Natural killer cell treated with Interleukin-12 subunit alpha and Interleukin-12 subunit beta and Interleukin-15 and Interleukin-18, amount 100 ng/mL, for 72 hours (primary cell): ENCODE results near the gene CLEC12A. TPM values are rescaled to one million over a fixed set of nuclear protein-coding genes. Genes with fewer than 3 reads are reported as not detected.

Experiments used
- ATAC-seq, 2 donors: fragments of 150-1000 bp; cut with Tn5 transposase in 1 of 2; sonication (Bioruptor Pico), chemical (Tn5 transposase) in 1 of 2; 2 replicates each; pipeline ENCODE4 v1.10.0; 2021
- DNase-seq: peaks from one replicate; pipeline ENCODE4 v3.0.0; 2022; ENCODE audit warnings: low spot score
- H3K27ac Mint-ChIP-seq, 2 donors: 1 replicate in 1 of 2; 2 replicates in 1 of 2; pipeline ENCODE4 v1.8.0; 2022; ENCODE audit warnings: mixed read lengths in 2 of 2, mild to moderate bottlenecking in 1 of 2, moderate library complexity in 1 of 2
- H3K27me3 Mint-ChIP-seq, 2 donors: 1 replicate in 1 of 2; 2 replicates in 1 of 2; pipeline ENCODE4 v1.8.0; 2022; ENCODE audit warnings: mixed read lengths in 2 of 2
- H3K36me3 Mint-ChIP-seq: one replicate; pipeline ENCODE4 v1.8.0; 2022; ENCODE audit warnings: mixed read lengths
- H3K4me1 Mint-ChIP-seq, 2 donors: 1 replicate in 1 of 2; 2 replicates in 1 of 2; pipeline ENCODE4 v1.8.0; 2022; ENCODE audit warnings: low read depth in 2 of 2, mixed read lengths in 2 of 2, mild to moderate bottlenecking in 1 of 2
- H3K4me3 Mint-ChIP-seq: one replicate; pipeline ENCODE4 v1.8.0; 2022; ENCODE audit warnings: mixed read lengths
- H3K9me3 Mint-ChIP-seq: 2 replicates; pipeline ENCODE4 v1.8.0; 2022; ENCODE audit warnings: mixed read lengths
- total RNA-seq, 2 donors: library from RNA; stranded (reverse); gene quantifications; one replicate each; pipeline ENCODE4 v1.2.3, GENCODE V29; 2022

CLEC12A gene
- total RNA-seq: 1 to 10 TPM; 2.0 to 4.8 TPM

DNA sequence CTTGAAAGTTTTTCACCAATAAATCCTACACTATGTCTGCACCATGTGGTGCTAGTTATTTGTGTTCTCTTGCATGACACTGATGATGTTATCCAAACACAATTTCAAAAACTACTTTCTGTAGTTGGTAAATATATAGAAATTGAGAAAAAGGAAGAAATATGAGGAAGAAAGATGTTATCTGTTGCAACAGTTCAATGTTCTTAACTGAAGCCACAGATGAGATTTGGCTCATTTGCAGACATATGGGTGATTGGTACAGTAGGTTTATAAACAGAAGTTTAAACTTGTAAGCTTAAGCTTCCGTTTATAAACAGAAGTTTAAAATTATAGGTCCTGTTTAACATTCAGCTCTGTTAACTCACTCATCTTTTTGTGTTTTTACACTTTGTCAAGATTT lies at the start of gene CLEC12A:
Gene CLEC12A, plus strand, starts transcription at position 229 of the 400 bp plus-strand sequence. CDS start 188 bp downstream, outside the sequence.
- Mint-ChIP-seq H3K4me1 (no peaks in the 10 kb centered on the region), H3K27ac (no peak within 1 kb of the TSS), H3K36me3 (peaks cover 15% of the 10 kb centered on the region), H3K9me3 (no peaks in the 10 kb centered on the region), H3K4me3 (no peak within 1 kb of the TSS), H3K27me3 (peaks cover 4 to 6% of the 10 kb centered on the region in 2 donors)
- ATAC-seq: no peak
- DNase-seq: no peak

DNA sequence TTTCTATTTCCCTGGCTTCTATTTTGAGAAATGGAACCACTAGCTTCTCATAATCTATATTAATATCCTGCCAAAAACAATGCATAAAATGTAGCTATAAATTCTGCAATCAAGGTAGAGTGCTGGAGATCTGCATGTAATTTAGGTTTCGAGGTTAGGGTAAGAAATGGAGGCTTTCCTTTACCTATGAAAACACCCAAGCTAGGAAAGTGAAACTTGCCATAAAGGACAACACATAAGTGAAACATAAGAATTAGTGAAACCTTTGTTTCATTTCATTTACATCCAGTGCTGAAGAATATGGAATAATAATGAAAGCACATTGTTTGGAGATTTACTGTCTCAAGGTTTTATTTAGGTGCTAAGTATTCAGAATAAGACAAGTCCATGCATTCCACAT lies 48.8 kb upstream of the CLEC12A start:
- Mint-ChIP-seq H3K4me3 (no peak overlapping the region), H3K4me1 (peaks cover 11 to 17% of the 10 kb centered on the region in 2 donors), H3K36me3 (peaks cover 5% of the 10 kb centered on the region), H3K9me3 (no peaks in the 10 kb centered on the region), H3K27me3 (peaks cover 0 to under 1% of the 10 kb centered on the region in 2 donors), H3K27ac (no peak overlapping the region)
- no peak for DNase-seq
- no peak for ATAC-seq

DNA sequence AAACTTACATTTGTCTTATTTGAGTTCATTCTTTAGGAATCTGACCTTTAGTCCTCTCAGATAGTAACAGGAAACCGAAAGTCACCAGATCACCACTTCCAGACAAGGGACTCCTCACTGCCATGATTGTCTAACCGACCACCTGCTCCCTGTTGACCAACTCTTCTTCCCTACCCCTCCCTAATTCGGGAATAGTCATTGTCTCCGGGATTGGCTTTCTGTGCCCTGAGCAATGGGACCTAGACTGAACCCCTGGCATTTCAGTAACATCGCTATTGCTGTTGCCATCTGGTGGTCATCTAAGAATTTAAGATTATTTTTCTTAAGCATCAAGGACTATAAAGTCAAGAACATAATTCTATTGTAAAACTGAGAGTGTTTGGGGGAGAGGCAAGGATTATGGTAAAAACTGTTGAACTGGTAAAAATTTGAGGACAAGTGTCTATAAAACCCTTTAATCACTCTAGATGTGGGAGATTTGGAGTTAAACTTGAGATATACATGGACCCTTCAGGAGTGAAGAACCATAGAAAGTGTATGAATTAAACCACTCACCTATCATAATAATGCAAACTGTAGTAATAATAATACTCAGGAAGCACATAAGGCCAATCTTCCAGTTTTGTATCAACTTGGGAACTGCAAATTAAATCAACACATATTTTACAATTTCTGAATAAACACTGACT lies 45.4 kb upstream of the CLEC12A start:
- DNase-seq (no peak), ATAC-seq (peak; percentile 54 to 65)
- H3K36me3 Mint-ChIP-seq: no peaks in the 10 kb centered on the region
- H3K4me1 Mint-ChIP-seq: peaks cover 7 to 17% of the 10 kb centered on the region in 2 donors
- peak overlapping the region; percentile 40 to 84 for H3K27ac Mint-ChIP-seq
- H3K4me3 Mint-ChIP-seq: peak overlapping the region; percentile 69
- H3K27me3 Mint-ChIP-seq: peaks cover 0 to 7% of the 10 kb centered on the region in 2 donors
- H3K9me3 Mint-ChIP-seq: no peaks in the 10 kb centered on the region

DNA sequence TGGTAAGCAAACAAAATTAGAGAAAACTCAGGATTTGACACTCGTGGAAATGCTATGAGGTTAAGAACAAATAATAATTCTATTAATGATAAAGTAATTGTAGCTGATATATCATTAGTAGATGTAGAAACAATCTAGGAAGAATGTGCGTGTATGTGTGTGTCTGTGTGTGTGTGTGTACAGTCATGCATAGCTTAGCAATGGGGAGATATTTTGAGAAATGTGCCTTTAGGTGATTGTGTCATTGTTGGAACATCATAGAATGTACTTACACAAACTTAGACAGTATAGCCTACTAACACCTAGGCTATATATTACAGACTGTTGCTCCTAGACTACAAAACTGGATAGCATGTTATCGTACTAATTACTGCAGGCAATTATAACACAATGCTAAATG lies 44.3 kb upstream of the CLEC12A start:
- H3K4me3 Mint-ChIP-seq: no peak overlapping the region
- no peaks in the 10 kb centered on the region for H3K9me3 Mint-ChIP-seq
- peaks cover 0 to 7% of the 10 kb centered on the region in 2 donors for H3K27me3 Mint-ChIP-seq
- ATAC-seq (no peak), DNase-seq (no peak)
- H3K36me3 Mint-ChIP-seq: no peaks in the 10 kb centered on the region
- H3K4me1 Mint-ChIP-seq: peaks cover 7 to 17% of the 10 kb centered on the region in 2 donors
- H3K27ac Mint-ChIP-seq: no peak overlapping the region

DNA sequence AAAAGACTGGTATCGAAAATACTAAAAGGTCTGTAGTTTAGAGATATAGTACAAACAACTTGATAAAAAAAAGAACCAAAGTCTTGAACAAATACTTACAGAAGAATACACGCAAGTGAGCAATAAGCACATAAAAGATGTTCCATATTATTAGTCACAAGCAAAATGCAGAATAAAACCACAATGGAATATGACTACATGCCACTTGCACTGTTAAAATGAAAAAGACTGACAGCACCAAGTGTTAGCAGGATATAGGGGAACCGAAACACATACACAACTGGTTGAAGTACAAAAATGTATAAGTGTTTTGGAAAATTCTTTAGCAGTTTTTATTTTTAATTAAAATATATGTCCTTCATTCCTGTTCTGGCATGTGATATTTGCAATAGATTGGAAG lies 42.6 kb upstream of the CLEC12A start:
- Mint-ChIP-seq H3K4me1 (peaks cover 5 to 8% of the 10 kb centered on the region in 2 donors), H3K36me3 (no peaks in the 10 kb centered on the region), H3K27ac (no peak overlapping the region), H3K27me3 (peaks cover 0 to 11% of the 10 kb centered on the region in 2 donors), H3K4me3 (no peak overlapping the region), H3K9me3 (no peaks in the 10 kb centered on the region)
- DNase-seq (no peak), ATAC-seq (no peak)

DNA sequence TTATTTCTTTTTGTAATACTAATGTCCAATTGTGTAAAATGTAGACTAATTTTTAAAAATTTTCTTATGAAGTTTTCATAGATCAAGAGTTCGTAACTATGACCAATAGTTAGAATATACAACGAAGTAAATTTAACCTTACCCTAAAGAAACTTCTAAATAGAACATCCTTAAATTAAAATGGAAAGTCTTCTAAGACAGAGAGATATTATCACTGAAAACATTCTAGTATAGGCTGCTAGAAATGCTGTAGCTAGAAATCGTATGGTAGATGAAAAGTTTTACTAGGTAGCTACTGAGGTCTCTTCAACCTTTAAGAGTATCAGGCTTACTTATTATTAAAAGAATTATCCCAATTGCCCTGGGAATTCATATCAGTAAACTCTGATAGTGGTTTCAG lies 40.0 kb upstream of the CLEC12A start:
- no peak for ATAC-seq
- Mint-ChIP-seq H3K4me1 (peaks cover 0 to 5% of the 10 kb centered on the region in 2 donors), H3K27ac (no peak overlapping the region), H3K36me3 (no peaks in the 10 kb centered on the region), H3K27me3 (peaks cover 0 to 11% of the 10 kb centered on the region in 2 donors), H3K9me3 (no peaks in the 10 kb centered on the region), H3K4me3 (no peak overlapping the region)
- no peak for DNase-seq

DNA sequence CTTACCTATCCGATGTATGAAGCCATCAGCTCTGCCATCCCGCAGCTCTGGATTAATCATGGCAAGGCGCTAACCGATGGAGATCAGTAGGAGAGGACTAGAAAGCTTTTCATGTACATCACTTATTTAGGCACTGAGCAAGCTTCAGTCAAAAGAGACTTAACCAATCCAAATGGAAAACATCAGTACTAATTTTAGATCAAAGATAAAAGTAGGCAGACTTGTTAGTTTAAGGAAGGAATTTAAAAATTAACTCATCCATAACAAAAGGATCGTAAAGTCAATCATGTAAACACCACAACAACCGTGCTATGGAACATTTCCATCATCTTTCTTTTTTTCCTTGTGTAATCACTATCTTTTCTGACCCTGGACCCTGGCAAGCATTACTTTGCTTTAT lies 38.9 kb upstream of the CLEC12A start, which contains the start of gene CLEC2A:
Gene CLEC2A, minus strand, starts transcription at position 101 of the 400 bp plus-strand sequence. Its CDS starts 41 bp downstream, at position 60.
- H3K27me3 Mint-ChIP-seq: peaks cover 0 to 11% of the 10 kb centered on the region in 2 donors
- H3K4me1 Mint-ChIP-seq: peaks cover 0 to 5% of the 10 kb centered on the region in 2 donors
- H3K27ac Mint-ChIP-seq: no peak within 1 kb of the TSS
- no peak within 1 kb of the TSS for H3K4me3 Mint-ChIP-seq
- ATAC-seq (no peak), DNase-seq (no peak)
- H3K9me3 Mint-ChIP-seq: no peaks in the 10 kb centered on the region
- H3K36me3 Mint-ChIP-seq: no peaks in the 10 kb centered on the region

DNA sequence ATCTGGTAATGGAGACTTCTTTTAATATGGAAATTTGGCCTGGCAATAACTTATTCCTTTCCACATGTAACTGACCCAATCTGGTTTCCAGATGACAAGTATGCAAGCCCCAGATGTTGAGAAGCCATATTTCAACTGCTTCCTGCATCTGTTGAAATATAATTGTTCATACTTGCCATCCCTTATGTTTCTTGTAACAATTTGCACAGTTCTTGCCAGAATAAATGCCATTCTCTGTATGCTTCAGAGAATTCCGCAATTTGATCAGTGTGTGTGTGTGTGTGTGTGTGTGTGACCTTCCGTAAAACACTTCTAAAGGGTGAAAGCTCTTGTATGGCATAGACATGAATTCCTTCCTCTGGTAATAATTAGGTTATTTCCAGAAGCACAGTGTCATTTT lies 37.3 kb upstream of the CLEC12A start:
- H3K9me3 Mint-ChIP-seq: no peaks in the 10 kb centered on the region
- no peak overlapping the region for H3K27ac Mint-ChIP-seq
- no peak overlapping the region for H3K4me3 Mint-ChIP-seq
- DNase-seq (no peak), ATAC-seq (no peak)
- H3K4me1 Mint-ChIP-seq: peaks cover 0 to 5% of the 10 kb centered on the region in 2 donors
- H3K27me3 Mint-ChIP-seq: peaks cover 0 to 8% of the 10 kb centered on the region in 2 donors
- no peaks in the 10 kb centered on the region for H3K36me3 Mint-ChIP-seq

DNA sequence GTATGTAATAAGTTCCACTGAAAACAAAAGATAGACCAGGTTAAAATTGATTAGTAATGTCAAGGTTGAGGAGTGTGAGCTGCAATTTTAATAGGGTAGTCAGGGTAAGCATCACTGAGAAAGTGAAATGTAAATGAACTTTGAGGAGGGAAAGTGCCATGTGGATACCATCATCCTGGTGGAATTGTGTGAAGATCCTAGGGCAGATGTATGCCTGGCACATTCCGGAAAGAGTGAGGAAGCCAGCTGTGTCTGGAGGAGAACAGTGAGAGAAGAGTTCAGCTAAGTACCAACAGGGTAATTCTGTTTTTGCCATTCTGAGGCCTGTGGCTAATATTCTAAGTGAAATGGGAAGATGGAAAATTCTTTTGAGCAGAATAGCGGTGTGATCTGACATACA lies 36.2 kb upstream of the CLEC12A start:
- peaks cover 0 to 8% of the 10 kb centered on the region in 2 donors for H3K27me3 Mint-ChIP-seq
- no peaks in the 10 kb centered on the region for H3K9me3 Mint-ChIP-seq
- H3K36me3 Mint-ChIP-seq: no peaks in the 10 kb centered on the region
- H3K27ac Mint-ChIP-seq: no peak overlapping the region
- ATAC-seq (no peak), DNase-seq (no peak)
- peaks cover 0 to 5% of the 10 kb centered on the region in 2 donors for H3K4me1 Mint-ChIP-seq
- no peak overlapping the region for H3K4me3 Mint-ChIP-seq

DNA sequence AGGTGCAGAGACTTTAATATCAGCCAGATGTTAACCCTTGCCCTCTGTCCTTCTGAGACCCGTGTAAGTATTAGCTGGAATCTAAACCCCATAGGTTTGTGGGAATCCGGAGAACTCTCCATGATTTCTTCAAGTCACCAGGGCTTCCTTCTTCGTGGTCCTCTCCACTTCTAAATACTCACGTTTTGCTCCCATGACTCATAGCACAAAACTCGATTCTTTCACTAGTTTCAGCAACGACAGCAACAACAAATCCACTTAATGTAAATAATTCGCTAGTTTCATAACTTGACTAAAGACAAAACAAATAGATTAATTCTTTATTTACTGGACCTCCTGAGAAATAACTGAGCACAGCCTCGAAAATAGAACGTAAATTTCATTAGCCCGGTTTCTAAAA lies 34.6 kb upstream of the CLEC12A start:
- no peaks in the 10 kb centered on the region for H3K9me3 Mint-ChIP-seq
- no peak for ATAC-seq
- peaks cover 0 to 3% of the 10 kb centered on the region in 2 donors for H3K27me3 Mint-ChIP-seq
- no peak for DNase-seq
- H3K36me3 Mint-ChIP-seq: no peaks in the 10 kb centered on the region
- H3K4me1 Mint-ChIP-seq: peaks cover 0 to 10% of the 10 kb centered on the region in 2 donors
- no peak overlapping the region for H3K27ac Mint-ChIP-seq
- H3K4me3 Mint-ChIP-seq: no peak overlapping the region

DNA sequence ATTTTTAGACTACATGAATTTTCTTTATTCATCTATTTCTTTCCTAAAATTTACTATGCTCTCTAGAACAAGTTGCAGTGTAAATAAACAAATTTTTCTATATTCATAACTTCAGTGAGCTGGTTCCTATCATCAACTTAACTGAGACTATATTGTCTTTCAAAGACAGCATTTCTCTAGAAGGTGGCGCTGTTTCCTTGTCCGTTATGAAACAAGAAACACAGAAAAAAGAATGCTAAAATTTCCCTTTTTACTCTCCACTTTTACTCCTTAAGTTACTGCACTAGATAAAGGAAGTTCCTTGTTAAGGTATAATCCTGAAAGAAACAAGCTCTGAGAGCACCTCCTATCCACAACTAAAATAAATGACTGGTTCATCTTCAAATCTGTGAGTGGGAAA lies 30.8 kb upstream of the CLEC12A start:
- ATAC-seq (no peak), DNase-seq (no peak)
- Mint-ChIP-seq H3K4me3 (no peak overlapping the region), H3K4me1 (peaks cover 10 to 11% of the 10 kb centered on the region in 2 donors), H3K27ac (peak overlapping the region in 1 of 2 donors; percentile 11), H3K27me3 (no peaks in the 10 kb centered on the region), H3K9me3 (no peaks in the 10 kb centered on the region), H3K36me3 (no peaks in the 10 kb centered on the region)

DNA sequence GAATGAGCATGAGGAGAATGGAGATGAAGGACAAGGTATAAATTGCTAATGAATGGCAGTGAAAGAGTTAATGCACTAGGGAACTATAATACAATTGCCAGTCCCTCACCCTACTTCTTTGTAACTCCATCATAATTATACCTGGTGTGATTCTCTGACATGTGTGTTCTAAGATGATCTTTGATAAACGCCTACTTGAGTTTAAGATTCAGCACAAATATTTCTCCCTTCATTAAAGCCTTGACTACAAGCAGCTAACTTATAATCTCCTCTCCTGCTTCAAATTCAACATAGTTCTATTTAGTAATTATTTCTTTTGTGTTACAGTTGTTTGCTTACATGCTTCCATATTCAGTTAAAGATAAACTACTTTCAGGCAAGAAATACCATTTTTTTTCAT lies 29.4 kb upstream of the CLEC12A start:
- ATAC-seq: no peak
- no peaks in the 10 kb centered on the region for H3K27me3 Mint-ChIP-seq
- H3K4me1 Mint-ChIP-seq: peaks cover 10 to 11% of the 10 kb centered on the region in 2 donors
- no peak for DNase-seq
- no peak overlapping the region for H3K4me3 Mint-ChIP-seq
- H3K27ac Mint-ChIP-seq: no peak overlapping the region
- H3K36me3 Mint-ChIP-seq: no peaks in the 10 kb centered on the region
- no peaks in the 10 kb centered on the region for H3K9me3 Mint-ChIP-seq

DNA sequence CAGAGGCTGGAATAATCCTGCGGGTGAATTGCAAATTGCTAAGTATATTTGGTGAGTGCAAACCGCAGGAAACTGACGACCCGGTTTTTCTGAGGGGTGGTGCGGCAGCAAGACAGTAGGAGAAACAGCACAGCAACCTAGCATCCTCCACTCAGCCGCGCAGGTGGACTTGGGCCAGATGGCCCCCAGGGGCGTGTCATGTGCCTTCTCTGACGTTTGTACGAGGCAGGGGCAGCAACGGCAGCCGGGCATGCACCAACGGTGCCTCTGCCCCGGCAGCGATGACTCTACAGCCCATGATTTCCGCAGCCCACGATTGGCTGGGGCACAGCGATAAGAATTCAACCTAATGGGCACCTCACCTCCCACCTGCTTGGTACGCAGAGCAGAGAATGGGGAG lies 28.0 kb upstream of the CLEC12A start:
- ATAC-seq (peak; percentile 58 to 61), DNase-seq (no peak)
- no peaks in the 10 kb centered on the region for H3K9me3 Mint-ChIP-seq
- H3K4me3 Mint-ChIP-seq: peak overlapping the region; percentile 43
- H3K36me3 Mint-ChIP-seq: no peaks in the 10 kb centered on the region
- no peak overlapping the region for H3K27ac Mint-ChIP-seq
- H3K4me1 Mint-ChIP-seq: peaks cover 16 to 19% of the 10 kb centered on the region in 2 donors
- no peaks in the 10 kb centered on the region for H3K27me3 Mint-ChIP-seq

DNA sequence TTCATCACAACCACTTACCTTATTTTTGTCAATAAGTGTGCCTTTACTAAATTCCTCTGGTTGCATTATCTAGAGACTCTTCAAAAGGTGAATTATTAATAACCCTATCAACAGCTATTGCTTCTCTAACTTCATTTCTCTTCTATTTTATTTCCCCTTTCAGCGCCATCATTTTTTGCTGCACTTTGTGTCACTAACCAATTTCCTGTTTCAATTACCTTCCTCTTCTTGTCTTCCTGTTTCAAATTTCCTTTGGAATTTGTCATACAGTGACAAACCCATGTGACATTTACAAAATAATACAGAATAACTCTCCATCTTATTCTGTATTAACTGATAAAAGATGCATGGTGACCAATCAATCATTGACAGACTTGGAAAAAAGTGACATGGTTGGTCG lies 26.8 kb upstream of the CLEC12A start:
- no peaks in the 10 kb centered on the region for H3K9me3 Mint-ChIP-seq
- no peaks in the 10 kb centered on the region for H3K27me3 Mint-ChIP-seq
- peak overlapping the region; percentile 24 for H3K4me3 Mint-ChIP-seq
- no peak for DNase-seq
- no peak overlapping the region for H3K27ac Mint-ChIP-seq
- H3K36me3 Mint-ChIP-seq: no peaks in the 10 kb centered on the region
- peaks cover 25 to 31% of the 10 kb centered on the region in 2 donors for H3K4me1 Mint-ChIP-seq
- no peak for ATAC-seq
